ENCODE data around the gene SPATA33. TPM values are rescaled to one million over a fixed set of nuclear protein-coding genes. Genes with fewer than 3 reads are reported as not detected.

SPATA33 gene
- polyA plus RNA-seq (2011; rRNA removed) (5.5 and 6.1 TPM in 2 replicates), polyA plus RNA-seq (2017; fragmentation: RNase III; extraction: RNeasy Plus Mini Kit Qiagen cat#74134 plus additional on column Dnase treatment) (11.5 to 12.6 TPM (median 12.1 TPM) in 3 replicates), polyA minus RNA-seq (2011; rRNA and poly(A)+ RNA removed) (3.9 and 6.2 TPM in 2 replicates)
- polyA plus RNA-seq (2012; cell fraction: cytosol; rRNA removed): 6.2 and 7.7 TPM in 2 replicates
- polyA plus RNA-seq (2012; cell fraction: nucleus; rRNA removed): 11.5 and 13.2 TPM in 2 replicates

- TF ChIP-seq HOXB5 (CRISPR knock-in tag; IDR thresholded peaks at IDR 0.05) (0 out of 2 replicates have a peak, but pooled peaks have one; percentile 12), PHF8 (IDR thresholded peaks at IDR 0.05; ENCODE audit: borderline replicate concordance, low read depth) (peak; percentile 58; the same call in 1 of the 2 replicates), REST (IDR thresholded peaks at IDR 0.05) (peak; percentile 69), POLR2A (IDR thresholded peaks at IDR 0.05; ENCODE audit: low read length) (peak; percentile 79), CEBPB (IDR thresholded peaks at IDR 0.05) (no peak), ELK1 (IDR thresholded peaks at IDR 0.05; ENCODE audit: low read depth, low read length) (0 out of 2 replicates have a peak, but pooled peaks have one; percentile 73), HMGXB4 (CRISPR knock-in tag; IDR thresholded peaks at IDR 0.05; ENCODE audit: borderline replicate concordance) (no peak), EHF (CRISPR knock-in tag; IDR thresholded peaks at IDR 0.05) (0 out of 2 replicates have a peak, but pooled peaks have one; percentile 47), MYC (IDR thresholded peaks at IDR 0.05; ENCODE audit: borderline replicate concordance, low read length) (peak; percentile 61; the same call in 1 of the 2 replicates), BCL3 (IDR thresholded peaks at IDR 0.05) (no peak; the same call in 2 of the 3 replicates), E2F6 (IDR thresholded peaks at IDR 0.05; ENCODE audit: borderline replicate concordance, low read depth) (peak; percentile 93), MAX (IDR thresholded peaks at IDR 0.05) (peak; percentile 25), GATA3 (IDR thresholded peaks at IDR 0.05; ENCODE audit: borderline replicate concordance) (peak; percentile 56), CHD2 (IDR thresholded peaks at IDR 0.05; ENCODE audit: low read length, partially characterized antibody) (peak; percentile 86), JUN (IDR thresholded peaks at IDR 0.05) (peak; percentile 21 to 69; a peak in 2 of 5 replicates), KDM5A (IDR thresholded peaks at IDR 0.05) (peak; percentile 51; the same call in 1 of the 2 replicates)
- CTCF ChIA-PET: interaction anchor here (0.7 to 1.9 kb wide), 6 partner anchors 9 to 48 kb away, joined by 3 to 9 read pairs (median 4); no protein-coding TSS in a partner anchor
- POLR2A ChIA-PET: interaction anchor here (0.7 to 1.7 kb wide), 3 partner anchors 13 to 43 kb away, joined by 3 to 9 read pairs (median 4); partner anchors contain the start of gene CDK10
Measured at GRCh38 chr16:89657442-89658220, at the start of gene SPATA33, which contains the start of gene CHMP1A. SPATA33 (plus strand) TSS chr16:89657836; CDS start chr16:89657912, 76 bp downstream. CHMP1A (minus strand) TSS chr16:89657708; CDS start chr16:89657588, 120 bp downstream.

More at GRCh38 chr16:89657442-89658220, at the start of gene SPATA33, which contains the start of gene CHMP1A:
- Histone ChIP-seq H3K9me3 (no peaks in the 10 kb centered on the region), H3K4me1 (peaks cover 16% of the 10 kb centered on the region), H3K4me3 (peak within 1 kb of the TSS; percentile 94), H3K4me2 (peak within 1 kb of the TSS; percentile 100), H3K27ac (peak within 1 kb of the TSS; percentile 88 to 93)
- DNase-seq (ENCODE audit: low read depth in 1 of 2, low spot score in 1 of 2) (peak; percentile 84 to 91), FAIRE-seq (no peak), ATAC-seq (peak; percentile 96 to 97)
- 0% methylated on average over 30 of the region's 99 CpGs for WGBS (ENCODE audit: missing lambda C conversion rate)

All from A549 (cell line).